HFFc6 (cell line): Measurements from ENCODE around the gene XNDC1N. TPM values are rescaled to one million over a fixed set of nuclear protein-coding genes. Genes with fewer than 3 reads are reported as not detected.
"Not testable (repeated sequence)": the region's sequence is repeated elsewhere in the genome, so short reads cannot be mapped to it uniquely, and the experiment has no call there.

Experiments used
- DNase-seq: peaks from one replicate; pipeline ENCODE4 v3.0.0-alpha.2; 2018
- H3K27ac Mint-ChIP-seq: 2 replicates; pipeline ENCODE4 v1.8.0; 2020; ENCODE audit warnings: mild to moderate bottlenecking, mixed read lengths
- H3K27me3 Mint-ChIP-seq: 2 replicates; pipeline ENCODE4 v1.8.0; 2021; ENCODE audit warnings: mild to moderate bottlenecking, moderate library complexity, mixed read lengths; ENCODE audit not compliant: insufficient read depth
- H3K36me3 Mint-ChIP-seq: 2 replicates; pipeline ENCODE4 v1.8.0; 2021; ENCODE audit warnings: low read depth, mixed read lengths
- H3K4me1 Mint-ChIP-seq: 2 replicates; pipeline ENCODE4 v1.8.0; 2020; ENCODE audit warnings: low read depth, mixed read lengths
- H3K4me3 Mint-ChIP-seq: 2 replicates; pipeline ENCODE4 v1.8.0; 2020; ENCODE audit warnings: mild to moderate bottlenecking, moderate library complexity, mixed read lengths
- H3K9me3 Mint-ChIP-seq: 2 replicates; pipeline ENCODE4 v1.8.0; 2020; ENCODE audit warnings: mild to moderate bottlenecking, mixed read lengths
- total RNA-seq, 6 experiments: library from RNA; stranded (reverse); fragmentation: NEBNext Ultra II Directional; extraction: Animal tissue kit (Norgen Biotek cat#: 25700); gene quantifications; 2 replicates in 1 of 6; 3 replicates in 5 of 6; pipeline ENCODE4 v1.2.3, GENCODE V29; 2021
- TF ChIP-seq, protein P1 (sequence below): fragments of 200-600 bp; sonication (generic); IDR thresholded peaks from 2 replicates; pipeline ENCODE4 v1.5.0; 2021; ENCODE audit warnings: antibody characterized with exemption, mild to moderate bottlenecking

The XNDC1N gene
- total RNA-seq, 6 experiments from 2014 or later: 2.3 to 4.0 (median 3.4) TPM

GRCh38 chr11:71895961-71896360, 32.4 kb downstream of the XNDC1N start:
- peaks cover 6% of the 10 kb centered on the region for H3K9me3 Mint-ChIP-seq
- TF ChIP-seq, protein P1, sequence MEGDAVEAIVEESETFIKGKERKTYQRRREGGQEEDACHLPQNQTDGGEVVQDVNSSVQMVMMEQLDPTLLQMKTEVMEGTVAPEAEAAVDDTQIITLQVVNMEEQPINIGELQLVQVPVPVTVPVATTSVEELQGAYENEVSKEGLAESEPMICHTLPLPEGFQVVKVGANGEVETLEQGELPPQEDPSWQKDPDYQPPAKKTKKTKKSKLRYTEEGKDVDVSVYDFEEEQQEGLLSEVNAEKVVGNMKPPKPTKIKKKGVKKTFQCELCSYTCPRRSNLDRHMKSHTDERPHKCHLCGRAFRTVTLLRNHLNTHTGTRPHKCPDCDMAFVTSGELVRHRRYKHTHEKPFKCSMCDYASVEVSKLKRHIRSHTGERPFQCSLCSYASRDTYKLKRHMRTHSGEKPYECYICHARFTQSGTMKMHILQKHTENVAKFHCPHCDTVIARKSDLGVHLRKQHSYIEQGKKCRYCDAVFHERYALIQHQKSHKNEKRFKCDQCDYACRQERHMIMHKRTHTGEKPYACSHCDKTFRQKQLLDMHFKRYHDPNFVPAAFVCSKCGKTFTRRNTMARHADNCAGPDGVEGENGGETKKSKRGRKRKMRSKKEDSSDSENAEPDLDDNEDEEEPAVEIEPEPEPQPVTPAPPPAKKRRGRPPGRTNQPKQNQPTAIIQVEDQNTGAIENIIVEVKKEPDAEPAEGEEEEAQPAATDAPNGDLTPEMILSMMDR: no peak
- DNase-seq: no peak
- H3K4me3 Mint-ChIP-seq: no peak overlapping the region
- peaks cover 46% of the 10 kb centered on the region for H3K36me3 Mint-ChIP-seq
- H3K27ac Mint-ChIP-seq: no peak overlapping the region
- no peaks in the 10 kb centered on the region for H3K27me3 Mint-ChIP-seq
- peaks cover 4% of the 10 kb centered on the region; the same call in 1 of the 2 replicates for H3K4me1 Mint-ChIP-seq

DNA sequence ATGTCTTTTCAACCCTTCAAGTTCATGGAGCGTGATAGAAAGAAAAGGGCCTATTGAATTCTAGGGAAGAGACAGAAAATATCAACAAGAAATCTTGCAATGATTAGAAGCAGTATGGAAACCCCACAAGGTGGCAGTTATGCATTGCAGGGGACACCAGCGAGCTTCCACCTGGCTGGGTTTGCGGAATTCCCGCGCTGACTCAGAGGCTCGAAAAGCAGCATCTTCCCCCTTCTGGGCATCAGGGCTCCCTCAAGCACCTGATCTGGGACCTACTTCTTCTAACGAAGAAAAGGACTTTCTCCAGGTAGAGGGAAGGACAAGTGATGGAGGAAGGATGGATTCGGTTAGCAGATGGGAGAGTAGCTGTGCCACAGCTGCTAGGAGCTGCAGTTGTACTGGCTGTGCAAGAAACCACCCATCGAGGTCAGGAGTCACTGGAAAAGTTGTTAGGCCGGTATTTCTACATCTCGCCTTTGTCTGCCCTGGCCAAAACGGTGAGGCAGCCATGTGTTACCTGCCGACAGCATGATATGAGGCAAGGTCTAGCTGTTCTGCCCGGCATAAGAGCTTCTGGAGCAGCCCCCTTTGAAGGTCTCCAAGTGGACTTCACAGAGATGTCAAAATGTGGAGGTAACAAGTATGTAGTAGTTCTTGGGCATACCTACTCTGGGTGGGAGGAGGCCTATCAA, 39.1 kb downstream of the XNDC1N start:
- H3K4me1 Mint-ChIP-seq, H3K4me3 Mint-ChIP-seq, DNase-seq, H3K9me3 Mint-ChIP-seq, H3K27me3 Mint-ChIP-seq, H3K27ac Mint-ChIP-seq: not testable (repeated sequence)
- H3K36me3 Mint-ChIP-seq: peaks cover 15% of the 10 kb centered on the region

GRCh38 chr11:71888335-71889010, 39.9 kb downstream of the XNDC1N start:
- not testable (repeated sequence) for H3K9me3 Mint-ChIP-seq

GRCh38 chr11:71885806-71886205, 42.6 kb downstream of the XNDC1N start:
- not testable (repeated sequence) for H3K27ac Mint-ChIP-seq, H3K27me3 Mint-ChIP-seq, H3K4me1 Mint-ChIP-seq

More at GRCh38 chr11:71888335-71889010, 39.9 kb downstream of the XNDC1N start:
- DNase-seq, H3K27ac Mint-ChIP-seq, H3K4me3 Mint-ChIP-seq, H3K36me3 Mint-ChIP-seq, H3K4me1 Mint-ChIP-seq, H3K27me3 Mint-ChIP-seq: not testable (repeated sequence)

More at GRCh38 chr11:71885806-71886205, 42.6 kb downstream of the XNDC1N start:
- H3K4me3 Mint-ChIP-seq, H3K9me3 Mint-ChIP-seq, H3K36me3 Mint-ChIP-seq, DNase-seq: not testable (repeated sequence)

Other genes with a start within 250 kb of the XNDC1N start
- gene DEFB108B, start 95.4 kb downstream of the XNDC1N start, total RNA-seq: not detected
- not detected for gene DEFB131B, start 50.1 kb downstream of the XNDC1N start, total RNA-seq
- gene RNF121, start 452 bp upstream of the XNDC1N start, total RNA-seq: 10 to 100 TPM; 36.7 to 41.6 (median 38.7) TPM
- 1 to 10 TPM; 1.5 to 2.3 (median 1.8) TPM for gene IL18BP, start 70.3 kb upstream of the XNDC1N start, total RNA-seq
- gene NUMA1, start 151.9 kb upstream of the XNDC1N start, total RNA-seq: 100 to 1,000 TPM; 127 to 148 (median 137) TPM
- 10 to 100 TPM in 1 of 6 experiments, 1 to 10 TPM in 5; 7.4 to 12.4 (median 8.5) TPM for gene LRRC51, start 152.3 kb upstream of the XNDC1N start, total RNA-seq
- gene LAMTOR1, start 174.7 kb upstream of the XNDC1N start, total RNA-seq: 100 to 1,000 TPM; 131 to 170 (median 145) TPM
- gene TOMT, start 177.3 kb upstream of the XNDC1N start, total RNA-seq: not detected
- gene ANAPC15, start 184.1 kb upstream of the XNDC1N start, total RNA-seq: 100 to 1,000 TPM in 3 of 6 experiments, 10 to 100 TPM in 3; 83.0 to 119 (median 95.8) TPM
- gene FOLR3, start 207.1 kb upstream of the XNDC1N start, total RNA-seq: 10 to 100 TPM in 4 of 6 experiments, 1 to 10 TPM in 2; 9.1 to 13.7 (median 10.9) TPM